Measurements from ENCODE around the gene ADAMTSL5.
"Not testable (repeated sequence)": the region's sequence is repeated elsewhere in the genome, so short reads cannot be mapped to it uniquely, and the experiment has no call there.

GRCh38 chr19:1519802-1520201 is 7.0 kb upstream of the ADAMTSL5 start:
- TF ChIP-seq CTCF, POLR2AphosphoS5 (IDR thresholded peaks at IDR 0.05): not testable (repeated sequence)

Measured in suprapubic skin (tissue), 3 donors.